HCT116 (cell line): ENCODE data around the gene BTG1. TPM values are rescaled to one million over a fixed set of nuclear protein-coding genes. Genes with fewer than 3 reads are reported as not detected.

Source experiments
- ATAC-seq: fragments of 200-7000 bp; cut with Tn5 transposase; 2 replicates; pipeline ENCODE4 v1.9.1; 2020; ENCODE audit warnings: mild to moderate bottlenecking, moderate library complexity
- BruUV-seq: library from RNA; stranded (reverse); fragments of 400-500 nt; replicated peaks from 2 replicates; lab custom pipeline; 2021; lab: Mats Ljungman, UMichigan
- CTCF ChIA-PET: fragments of 300-600 bp; sonication (Branson Sonifier 250); formaldehyde crosslinking; loops from one replicate; lab custom pipeline; 2021; ENCODE audit warnings: antibody characterized with exemption; lab: Charles Lee
- POLR2A ChIA-PET: fragments of 300-600, 350-600 bp; sonication (Branson Sonifier 250); formaldehyde crosslinking; loops from one replicate; lab custom pipeline; 2021; ENCODE audit warnings: antibody characterized with exemption; lab: Charles Lee
- RAD21 ChIA-PET, 2 experiments: fragments of 300-600 bp; sonication (Branson Sonifier 250); formaldehyde crosslinking; loops; one replicate each; lab custom pipeline; 2023; ENCODE audit warnings: low total read pairs in 2 of 2; ENCODE audit not compliant: uncharacterized antibody in 2 of 2, unreplicated experiment in 2 of 2, low non-redundant PET in 1 of 2; lab: Charles Lee
- DNase-seq: peaks from one replicate; pipeline ENCODE4 v3.0.0-alpha.2; 2010; ENCODE audit warnings: low read depth, low spot score
- H2AFZ ChIP-seq: fragments of 200-600 bp; shearing (Covaris generic), sonication (generic); 2 replicates; pipeline ENCODE4 v1.6.1; 2017; ENCODE audit warnings: low read depth, mixed run types, mixed read lengths, antibody characterized with exemption, low read length; ENCODE audit not compliant: poor library complexity, severe bottlenecking
- H3K27ac ChIP-seq: 2 replicates; pipeline ENCODE4 v1.5.1; 2012; ENCODE audit warnings: low read depth, low read length
- H3K27me3 ChIP-seq: fragments of 200-600 bp; sonication (generic); 2 replicates; pipeline ENCODE4 v1.6.1; 2016; ENCODE audit warnings: mixed run types, low read length, mixed read lengths; ENCODE audit not compliant: insufficient read depth
- H3K36me3 ChIP-seq, 2 experiments: fragments of 200-500 bp in 1 of 2; fragments of 200-600 bp in 1 of 2; sonication (Bioruptor generic) in 1 of 2; sonication (generic) in 1 of 2; 2 replicates each; pipeline versions ENCODE4 v1.5.1 to v1.6.1; 2014 to 2016; ENCODE audit warnings: low read length in 2 of 2, inconsistent platforms in 1 of 2, mixed read lengths in 1 of 2, mixed run types in 1 of 2; ENCODE audit not compliant: insufficient read depth in 2 of 2, control insufficient read depth in 1 of 2
- H3K4me1 ChIP-seq, 2 experiments: fragments of 200-600 bp in 1 of 2; sonication (generic) in 1 of 2; 2 replicates each; pipeline versions ENCODE4 v1.5.1 to v1.6.1; 2012 to 2017; ENCODE audit warnings: low read length in 2 of 2, inconsistent platforms in 1 of 2, mild to moderate bottlenecking in 1 of 2, mixed read lengths in 1 of 2, mixed run types in 1 of 2, moderate library complexity in 1 of 2; ENCODE audit not compliant: insufficient read depth in 2 of 2, control insufficient read depth in 1 of 2
- H3K4me2 ChIP-seq: fragments of 200-600 bp; sonication (generic); 2 replicates; pipeline ENCODE4 v1.6.1; 2017; ENCODE audit warnings: mixed run types, low read length, mixed read lengths
- H3K4me3 ChIP-seq, 2 experiments: fragments of 200-600 bp in 1 of 2; sonication (generic) in 1 of 2; replicated peaks in 1 of 2; 2 replicates each; pipeline ENCODE4 v1.5.1; 2011 to 2016; ENCODE audit warnings: low read length in 2 of 2, control low read depth in 1 of 2, low read depth in 1 of 2, mild to moderate bottlenecking in 1 of 2, mixed read lengths in 1 of 2, mixed run types in 1 of 2
- H3K79me2 ChIP-seq: fragments of 200-600 bp; sonication (generic); 2 replicates; pipeline ENCODE4 v1.6.1; 2017; ENCODE audit warnings: mild to moderate bottlenecking, mixed run types, low read length, moderate library complexity, mixed read lengths; ENCODE audit not compliant: insufficient read depth
- H3K9ac ChIP-seq: fragments of 200-600 bp; sonication (generic); 2 replicates; pipeline ENCODE4 v1.6.1; 2016; ENCODE audit warnings: low read length, mixed read lengths
- H3K9me2 ChIP-seq: fragments of 200-600 bp; sonication (generic), shearing (Covaris generic); 2 replicates; pipeline ENCODE4 v1.6.1; 2017; ENCODE audit warnings: mixed run types, mild to moderate bottlenecking, moderate library complexity; ENCODE audit not compliant: insufficient read depth
- H3K9me3 ChIP-seq, 2 experiments: fragments of 200-500 bp in 1 of 2; fragments of 200-600 bp in 1 of 2; sonication (Bioruptor generic) in 1 of 2; sonication (generic) in 1 of 2; 2 replicates each; pipeline ENCODE4 v1.6.1; 2014 to 2017; ENCODE audit warnings: low read length in 2 of 2, mixed read lengths in 2 of 2, inconsistent platforms in 1 of 2, low read depth in 1 of 2, mild to moderate bottlenecking in 1 of 2, mixed run types in 1 of 2, moderate library complexity in 1 of 2; ENCODE audit not compliant: control insufficient read depth in 1 of 2, insufficient read depth in 1 of 2
- H4K20me1 ChIP-seq: fragments of 200-600 bp; sonication (generic), shearing (Covaris generic); 2 replicates; pipeline ENCODE4 v1.6.1; 2017; ENCODE audit warnings: mixed run types, mild to moderate bottlenecking, moderate library complexity; ENCODE audit not compliant: insufficient read depth
- CBX3 ChIP-seq: IDR thresholded peaks from 2 replicates; pipeline ENCODE4 v1.6.1; 2012; ENCODE audit warnings: low read depth
- CTCF ChIP-seq, 3 experiments: fragments of 200-600 bp in 1 of 3; sonication (generic) in 1 of 3; IDR thresholded peaks in 2 of 3; conservative IDR thresholded peaks in 1 of 3; 2 replicates each; pipeline ENCODE4 v1.5.1; 2012 to 2017; ENCODE audit warnings: low read depth in 2 of 3, low read length in 2 of 3, antibody characterized with exemption in 1 of 3, borderline replicate concordance in 1 of 3, control low read depth in 1 of 3, mild to moderate bottlenecking in 1 of 3, mixed read lengths in 1 of 3, mixed run types in 1 of 3, moderate library complexity in 1 of 3; ENCODE audit not compliant: insufficient read depth in 1 of 3
- EGR1 ChIP-seq: IDR thresholded peaks from 2 replicates; pipeline ENCODE4 v1.6.1; 2012; ENCODE audit warnings: low read depth
- ELF1 ChIP-seq: IDR thresholded peaks from 2 replicates; pipeline ENCODE4 v1.6.1; 2012; ENCODE audit warnings: low read depth, borderline replicate concordance
- EZH2 ChIP-seq: fragments of 200-600 bp; sonication (generic); IDR thresholded peaks from 2 replicates; pipeline ENCODE4 v1.6.1; 2017; ENCODE audit warnings: antibody characterized with exemption, mixed run types
- FOSL1 ChIP-seq: IDR thresholded peaks from 2 replicates; pipeline ENCODE4 v1.6.1; 2012; ENCODE audit warnings: low read depth
- JUND ChIP-seq: IDR thresholded peaks from 2 replicates; pipeline ENCODE4 v1.6.1; 2012
- POLR2AphosphoS5 ChIP-seq: IDR thresholded peaks from 2 replicates; pipeline ENCODE4 v1.6.1; 2011; ENCODE audit warnings: mild to moderate bottlenecking, low read depth, low read length, moderate library complexity
- RAD21 ChIP-seq: IDR thresholded peaks from 2 replicates; pipeline ENCODE4 v1.6.1; 2012; ENCODE audit warnings: low read depth, mild to moderate bottlenecking
- SIN3A ChIP-seq: IDR thresholded peaks from 2 replicates; pipeline ENCODE4 v1.6.1; 2012; ENCODE audit warnings: low read depth
- SRF ChIP-seq: IDR thresholded peaks from 2 replicates; pipeline ENCODE4 v1.6.1; 2012; ENCODE audit warnings: low read depth
- TCF7L2 ChIP-seq: IDR thresholded peaks from 2 replicates; pipeline ENCODE4 v1.7.0; 2011; ENCODE audit warnings: borderline replicate concordance, inconsistent platforms; ENCODE audit not compliant: insufficient read depth, insufficient read length; ENCODE audit errors: extremely low read depth
- ZFX ChIP-seq: fragments of 450-650 bp; IDR thresholded peaks from 2 replicates; pipeline ENCODE4 v1.6.1; 2017
- ZNF274 ChIP-seq: fragments of 200-500 bp; sonication (Bioruptor generic); IDR thresholded peaks from 2 replicates; pipeline ENCODE4 v1.6.1; 2014; ENCODE audit warnings: mild to moderate bottlenecking, low read depth, low read length, inconsistent platforms
- intact Hi-C: fragments of 100-400 bp; cut with micrococcal nuclease; formaldehyde crosslinking; loops from 2 replicates; pipeline ENCODE4 v1.10.0; 2022
- total RNA-seq: library from RNA; stranded (reverse); gene quantifications from one replicate; pipeline ENCODE4 v1.2.1, GENCODE V29; 2021; ENCODE audit not compliant: unreplicated experiment

The BTG1 gene
- total RNA-seq, 1 experiment from 2014 or later, result 57.3 TPM

GRCh38 chr12:92151916-92152315 lies 6.3 kb upstream of the BTG1 start:
- ATAC-seq (no peak), DNase-seq (no peak)
- no peaks in the 10 kb centered on the region for H3K9me3 ChIP-seq
- intact Hi-C loops, result no loop called here
- H3K4me3 ChIP-seq, result no peak overlapping the region
- no peaks in the 10 kb centered on the region for H3K36me3 ChIP-seq
- ChIA-PET RAD21 (no interaction called here), CTCF (no interaction called here), POLR2A (no interaction called here)
- BruUV-seq, result no TSS peak
- H3K4me1 ChIP-seq, result peaks cover under 1 to 1% of the 10 kb centered on the region in 2 experiments; a peak in 3 of 4 replicates
- H4K20me1 ChIP-seq, result no peaks in the 10 kb centered on the region
- H2AFZ ChIP-seq, result no peak overlapping the region
- H3K79me2 ChIP-seq, result no peaks in the 10 kb centered on the region
- H3K9me2 ChIP-seq, result no peaks in the 10 kb centered on the region
- H3K4me2 ChIP-seq, result no peak overlapping the region
- no peaks in the 10 kb centered on the region for H3K27me3 ChIP-seq
- H3K27ac ChIP-seq, result no peak overlapping the region
- H3K9ac ChIP-seq, result no peak overlapping the region
- no peak for TF ChIP-seq ZFX
- TF ChIP-seq ELF1, result no peak
- no peak for TF ChIP-seq RAD21
- no peak for TF ChIP-seq SRF
- TF ChIP-seq FOSL1, result no peak
- TF ChIP-seq EZH2, result no peak
- TF ChIP-seq EGR1, result no peak
- TF ChIP-seq JUND, result no peak
- TF ChIP-seq SIN3A, result no peak
- TF ChIP-seq CTCF (IDR thresholded peaks at IDR 0.05 in 2 of 3, conservative IDR thresholded peaks at IDR 0.05 in 1 of 3; ENCODE audit: borderline replicate concordance in 1 of 3, insufficient read depth in 1 of 3, low read depth in 2 of 3, low read length in 2 of 3), result no peak
- TF ChIP-seq TCF7L2, result no peak
- no peak for TF ChIP-seq ZNF274
- no peak for TF ChIP-seq CBX3
- TF ChIP-seq POLR2AphosphoS5, result no peak
